K562 (cell line): ENCODE data around the gene SFXN3. TPM values are rescaled to one million over a fixed set of nuclear protein-coding genes. Genes with fewer than 3 reads are reported as not detected.

Experiments
- ARHGAP35 ChIP-seq: fragments of 450-650 bp; IDR thresholded peaks from 2 replicates; pipeline ENCODE4 v1.6.1; 2018; ENCODE audit not compliant: partially characterized antibody
- CBX8 ChIP-seq: fragments of 200-600 bp; sonication (generic); IDR thresholded peaks from 2 replicates; pipeline ENCODE4 v1.6.1; 2012; ENCODE audit warnings: borderline replicate concordance, mixed run types, low read depth, mild to moderate bottlenecking, moderate library complexity, mixed read lengths, low read length, control low read depth, inconsistent platforms; ENCODE audit not compliant: poor library complexity, severe bottlenecking; ENCODE audit errors: extremely low read depth
- CREB1 ChIP-seq, 2 experiments: sonication (generic) in 1 of 2; formaldehyde crosslinking in 1 of 2; IDR thresholded peaks; 2 replicates each; pipeline versions ENCODE4 v1.6.1 to v1.8.0; 2012 to 2022; ENCODE audit warnings: inconsistent platforms in 1 of 2, mild to moderate bottlenecking in 1 of 2, missing genetic modification reagents in 1 of 2, moderate library complexity in 1 of 2
- GTF3C2 ChIP-seq: IDR thresholded peaks from 3 replicates; pipeline ENCODE4 v1.6.1; 2011; ENCODE audit warnings: borderline replicate concordance, mild to moderate bottlenecking, moderate library complexity; ENCODE audit not compliant: insufficient read length; ENCODE audit errors: extremely low read depth
- HMGN3 ChIP-seq: IDR thresholded peaks from 2 replicates; pipeline ENCODE4 v1.6.1; 2011; ENCODE audit warnings: borderline replicate concordance, low read depth, mild to moderate bottlenecking, mixed read lengths, low read length; ENCODE audit not compliant: insufficient read length; ENCODE audit errors: extremely low read depth
- MAFF ChIP-seq: IDR thresholded peaks from 2 replicates; pipeline ENCODE4 v1.6.1; 2012; ENCODE audit warnings: low read length, improper control_type of control experiment
- NKRF ChIP-seq: fragments of 450-650 bp; IDR thresholded peaks from 2 replicates; pipeline ENCODE4 v1.6.1; 2016; ENCODE audit warnings: borderline replicate concordance
- OTX1 ChIP-seq: fragments of 450-650 bp; formaldehyde crosslinking; IDR thresholded peaks from 2 replicates; pipeline ENCODE4 v1.4.0; 2022; ENCODE audit warnings: mild to moderate bottlenecking
- PHB ChIP-seq: fragments of 250-450 bp; sonication (Bioruptor Pico); IDR thresholded peaks from 2 replicates; pipeline ENCODE4 v1.5.0; 2021
- POLR2B ChIP-seq: fragments of 450-650 bp; IDR thresholded peaks from 2 replicates; pipeline ENCODE4 v1.6.1; 2018; ENCODE audit warnings: low read depth; ENCODE audit not compliant: partially characterized antibody
- PRPF4 ChIP-seq: fragments of 200-400 bp; formaldehyde crosslinking; IDR thresholded peaks from one replicate; pipeline ENCODE4 v1.6.1; 2017; ENCODE audit warnings: low read length, low read depth, mild to moderate bottlenecking; ENCODE audit not compliant: insufficient read depth, poor library complexity, severe bottlenecking
- SRSF7 ChIP-seq: fragments of 200-400 bp; formaldehyde crosslinking; optimal IDR thresholded peaks from 2 replicates; pipeline ENCODE3; 2017; ENCODE audit warnings: mild to moderate bottlenecking, low read depth, low read length
- TARDBP ChIP-seq: fragments of 450-650 bp; IDR thresholded peaks from 2 replicates; pipeline ENCODE4 v1.6.1; 2016
- VEZF1 ChIP-seq: fragments of 200-800 bp; sonication (Bioruptor generic); IDR thresholded peaks from 2 replicates; pipeline ENCODE4 v1.6.1; 2017; ENCODE audit warnings: missing genetic modification characterization, missing compliant biosample characterization
- ZC3H11A ChIP-seq: IDR thresholded peaks from 2 replicates; pipeline ENCODE4 v1.6.1; 2012; ENCODE audit warnings: low read depth, low read length, improper control_type of control experiment
- ZKSCAN1 ChIP-seq: fragments of 150-350 bp; IDR thresholded peaks from 2 replicates; pipeline ENCODE4 v1.6.1; 2016; ENCODE audit warnings: low read depth, low read length
- ZNF398 ChIP-seq: fragments of 250-450 bp; sonication (Bioruptor Pico); IDR thresholded peaks from 2 replicates; pipeline ENCODE4 v1.8.0; 2021; ENCODE audit warnings: moderate library complexity, mild to moderate bottlenecking, inconsistent platforms
- ZNF699 ChIP-seq: fragments of 250-450 bp; sonication (Bioruptor Pico); IDR thresholded peaks from 2 replicates; pipeline ENCODE4 v1.8.0; 2021; ENCODE audit warnings: mild to moderate bottlenecking, moderate library complexity; ENCODE audit not compliant: insufficient replicate concordance
- polyA plus RNA-seq, 8 experiments: library from polyadenylated mRNA; depleted of rRNA in 4 of 8; stranded (reverse) in 5 of 8; unstranded in 3 of 8; fragments of >200 nt; fragmentation: Nextera tagmentation in 2 of 8; fragmentation: Illumina TruSeq in 1 of 8; extraction: Ambion mirVana in 2 of 8; extraction: Trizol in 1 of 8; gene quantifications; 2 replicates each; pipeline versions ENCODE4 v1.2.1 to v1.2.3, GENCODE V29; 2011 to 2014; ENCODE audit warnings: inconsistent platforms in 1 of 8, missing spikeins in 1 of 8
- total RNA-seq, 7 experiments: library from RNA; depleted of rRNA in 6 of 7; stranded (reverse); fragments of >200 nt in 6 of 7; fragmentation: Illumina TruSeq in 2 of 7; extraction: Trizol in 2 of 7; gene quantifications; 2 replicates each; pipeline versions ENCODE4 v1.2.1 to v1.2.3, GENCODE V29; 2011 to 2021; ENCODE audit warnings: low replicate concordance in 1 of 7

Gene SFXN3
- total and polyA plus RNA-seq, 9 of the 15 experiments (the other 6 are each of a cell fraction or from before 2014, with no cell fraction given), result 0.24 to 4.6 (median 0.86) TPM

GRCh38 chr10:100986952-100987684 lies 43.9 kb upstream of the SFXN3 start, which contains the start of the genes MRPL43 and TWNK (continued):
- TF ChIP-seq VEZF1 (CRISPR knock-in tag), result peak; percentile 39; the same call in 1 of the 2 replicates
- TF ChIP-seq ZNF699, result no peak
- peak; percentile 99 for TF ChIP-seq NKRF
- TF ChIP-seq HMGN3, result peak; percentile 44
- peak; percentile 57 for TF ChIP-seq POLR2B
- no peak for TF ChIP-seq MAFF
- no peak for TF ChIP-seq ZNF398 (CRISPR knock-in tag)
- no peak for TF ChIP-seq TARDBP
- TF ChIP-seq SRSF7, result no peak
- TF ChIP-seq GTF3C2, result no peak
- no peak for TF ChIP-seq PRPF4
- TF ChIP-seq PHB (CRISPR knock-in tag), result no peak
- TF ChIP-seq CBX8, result no peak
- 0 out of 2 replicates have a peak, but pooled peaks have one; percentile 47 for TF ChIP-seq CREB1 (IDR thresholded peaks at IDR 0.05)
- no peak; the same call in 1 of the 2 replicates for TF ChIP-seq CREB1 (CRISPR knock-in tag; IDR thresholded peaks at IDR 0.05)
- no peak for TF ChIP-seq ZC3H11A
- TF ChIP-seq ARHGAP35, result no peak
- TF ChIP-seq OTX1 (CRISPR knock-in tag), result no peak
- no peak for TF ChIP-seq ZKSCAN1
